Right atrium auricular region (tissue), 2 donors: ENCODE results near the gene TOE1. TPM values are rescaled to one million over a fixed set of nuclear protein-coding genes. Genes with fewer than 3 reads are reported as not detected.

ENCODE experiments used
- DNase-seq: peaks from one replicate; pipeline ENCODE4 v3.0.0-alpha.2; 2019; ENCODE audit warnings: low spot score
- H3K27ac ChIP-seq, 2 donors: fragments of 200-600 bp; sonication (generic); 1 replicate in 1 of 2; 2 replicates in 1 of 2; pipeline ENCODE4 v1.5.1; 2016 to 2019
- H3K27me3 ChIP-seq, 2 donors: fragments of 200-600 bp; sonication (generic); one replicate each; pipeline versions ENCODE4 v1.5.1 to v1.6.0; 2017 to 2019
- H3K36me3 ChIP-seq: fragments of 200-600 bp; sonication (generic); one replicate; pipeline ENCODE4 v1.5.1; 2016
- H3K4me1 ChIP-seq, 2 donors: fragments of 200-600 bp; sonication (generic); one replicate each; pipeline versions ENCODE4 v1.5.1 to v1.6.0; 2017 to 2019
- H3K4me3 ChIP-seq, 2 donors: fragments of 200-600 bp; sonication (generic); 1 replicate in 1 of 2; 2 replicates in 1 of 2; pipeline ENCODE4 v1.5.1; 2017 to 2019; ENCODE audit warnings: mild to moderate bottlenecking in 1 of 2, moderate library complexity in 1 of 2
- H3K9me3 ChIP-seq, 2 donors: fragments of 200-600 bp; sonication (generic); one replicate each; pipeline ENCODE4 v1.5.1; 2019
- CTCF ChIP-seq, 2 donors: fragments of 200-600 bp; sonication (generic); IDR thresholded peaks; one replicate each; pipeline ENCODE4 v1.5.1; 2019; ENCODE audit warnings: antibody characterized with exemption in 2 of 2
- total RNA-seq, 2 donors: library from RNA; depleted of rRNA; stranded (reverse); fragments of >200 nt; gene quantifications; one replicate each; pipeline ENCODE4 v1.1.0, GENCODE V29; 2016

The TOE1 gene
- total RNA-seq, 2 donors from 2014 or later = 5.4 to 6.8 TPM

DNA sequence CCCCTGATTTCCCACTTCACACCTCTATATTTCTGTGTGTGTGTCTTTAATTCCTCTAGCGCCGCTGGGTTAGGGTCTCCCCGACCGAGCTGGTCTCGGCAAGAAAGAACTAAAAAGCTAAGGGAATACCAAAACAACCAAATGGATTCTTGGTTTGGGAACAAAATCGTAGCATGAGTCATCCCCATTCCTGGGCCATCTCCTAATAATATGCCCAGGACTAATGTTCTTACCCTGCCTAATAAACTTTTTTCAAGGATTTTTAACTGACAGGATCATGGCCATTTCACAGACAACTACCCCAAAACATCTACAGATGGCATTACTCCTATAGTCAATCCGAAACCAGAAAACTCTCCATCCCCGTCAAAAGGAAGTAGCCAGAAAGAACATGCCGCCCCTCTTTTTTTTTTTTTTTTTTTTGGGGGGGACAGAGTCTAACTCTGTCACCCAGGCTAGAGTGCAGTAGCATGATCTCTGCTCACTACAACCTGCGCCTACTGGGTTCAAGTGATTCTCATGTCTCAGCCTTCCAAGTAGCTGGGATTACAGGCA is 17.4 kb upstream of the TOE1 start:
- no peak for DNase-seq
- H3K4me1 ChIP-seq = peaks cover 0 to 19% of the 10 kb centered on the region in 2 donors
- no peak overlapping the region for H3K27ac ChIP-seq
- no peak for TF ChIP-seq CTCF (IDR thresholded peaks at IDR 0.05)
- no peaks in the 10 kb centered on the region for H3K9me3 ChIP-seq
- H3K36me3 ChIP-seq = no peaks in the 10 kb centered on the region
- H3K4me3 ChIP-seq = no peak overlapping the region
- no peaks in the 10 kb centered on the region for H3K27me3 ChIP-seq

DNA sequence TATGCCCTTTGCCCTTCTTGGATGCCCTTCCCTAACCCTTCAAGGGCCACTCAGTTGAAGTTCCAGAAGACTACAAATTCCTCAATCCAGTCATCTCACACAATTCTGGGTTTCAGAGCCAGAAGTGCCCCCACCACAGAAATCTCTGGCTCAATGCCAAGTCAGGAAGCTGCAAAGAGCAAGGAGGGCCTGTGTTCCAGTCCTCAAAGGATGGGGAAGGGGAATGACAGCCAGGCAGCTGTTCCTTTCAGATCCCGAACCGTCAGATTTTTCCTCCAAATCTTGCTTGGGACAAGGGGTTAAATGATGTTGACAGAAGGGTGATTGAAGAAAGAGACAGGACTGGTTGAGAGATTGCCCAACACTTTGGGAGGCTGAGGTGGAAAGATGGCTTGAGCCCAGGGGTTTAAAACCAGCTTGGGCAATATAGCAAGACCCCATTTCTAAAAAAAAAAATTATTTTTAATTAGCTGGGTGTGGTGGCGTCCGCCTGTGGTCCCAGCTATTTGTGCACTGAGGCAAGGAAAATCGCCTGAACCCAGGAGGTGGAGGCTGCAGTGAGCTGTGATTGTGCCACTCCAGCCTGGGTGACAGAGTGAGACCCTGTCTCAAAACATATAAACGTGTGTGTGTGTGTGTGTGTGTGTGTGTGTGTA is 14.0 kb upstream of the TOE1 start:
- Histone ChIP-seq H3K27me3 (no peaks in the 10 kb centered on the region), H3K4me3 (peak overlapping the region in 1 of 2 donors; percentile 59), H3K27ac (no peak overlapping the region), H3K9me3 (no peaks in the 10 kb centered on the region), H3K36me3 (no peaks in the 10 kb centered on the region), H3K4me1 (peaks cover 0 to 21% of the 10 kb centered on the region in 2 donors)
- DNase-seq = no peak
- TF ChIP-seq CTCF (IDR thresholded peaks at IDR 0.05) = no peak

DNA sequence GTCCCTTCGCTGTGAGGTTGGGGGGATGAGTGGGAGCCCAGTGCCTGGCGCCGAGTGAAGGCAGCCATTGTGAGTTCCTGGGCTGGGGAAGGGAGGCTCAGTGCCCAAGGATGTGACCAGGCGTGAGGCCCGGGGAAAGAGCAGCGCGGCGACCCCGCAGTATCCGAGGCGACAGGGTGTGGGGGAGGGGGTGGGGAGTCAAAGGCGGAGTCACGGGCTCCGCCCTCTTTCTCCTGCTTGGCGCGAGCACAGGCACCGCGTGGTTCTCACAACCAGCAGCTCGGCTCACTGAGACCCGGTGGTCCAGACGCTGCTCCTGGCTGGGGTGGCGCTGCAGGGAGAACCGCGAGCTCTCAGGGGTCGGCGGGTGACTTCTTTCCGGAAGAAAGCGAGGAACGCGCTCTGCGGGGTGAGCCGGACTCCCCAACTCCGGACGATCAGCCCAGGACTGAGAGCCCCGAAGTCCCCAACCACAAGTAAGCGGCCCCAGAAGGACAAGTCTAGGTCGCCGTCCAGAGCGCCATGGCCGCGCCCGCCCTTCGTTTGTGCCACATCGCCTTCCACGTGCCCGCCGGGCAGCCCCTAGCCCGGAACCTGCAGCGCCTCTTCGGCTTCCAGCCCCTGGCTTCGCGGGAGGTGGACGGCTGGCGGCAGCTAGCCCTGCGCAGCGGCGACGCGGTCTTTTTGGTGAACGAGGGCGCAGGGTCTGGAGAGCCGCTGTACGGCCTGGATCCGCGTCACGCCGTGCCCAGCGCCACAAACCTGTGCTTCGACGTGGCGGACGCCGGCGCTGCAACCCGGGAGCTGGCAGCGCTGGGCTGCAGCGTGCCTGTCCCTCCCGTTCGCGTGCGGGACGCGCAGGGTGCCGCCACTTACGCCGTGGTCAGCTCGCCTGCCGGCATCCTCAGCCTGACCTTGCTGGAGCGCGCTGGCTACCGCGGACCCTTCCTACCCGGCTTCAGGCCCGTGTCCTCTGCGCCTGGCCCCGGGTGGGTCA is 13.0 kb upstream of the TOE1 start, which contains the start of gene HPDL:
Gene HPDL, plus strand, starts transcription at position 269 of the 997 bp plus-strand sequence. Its CDS starts 254 bp downstream, at position 523.
- Histone ChIP-seq H3K4me1 (peaks cover 0 to 21% of the 10 kb centered on the region in 2 donors), H3K9me3 (no peaks in the 10 kb centered on the region), H3K4me3 (peak within 1 kb of the TSS; percentile 43 to 59), H3K27me3 (no peaks in the 10 kb centered on the region), H3K36me3 (peaks cover 3% of the 10 kb centered on the region), H3K27ac (no peak within 1 kb of the TSS)
- DNase-seq = no peak
- TF ChIP-seq CTCF (IDR thresholded peaks at IDR 0.05) = no peak

DNA sequence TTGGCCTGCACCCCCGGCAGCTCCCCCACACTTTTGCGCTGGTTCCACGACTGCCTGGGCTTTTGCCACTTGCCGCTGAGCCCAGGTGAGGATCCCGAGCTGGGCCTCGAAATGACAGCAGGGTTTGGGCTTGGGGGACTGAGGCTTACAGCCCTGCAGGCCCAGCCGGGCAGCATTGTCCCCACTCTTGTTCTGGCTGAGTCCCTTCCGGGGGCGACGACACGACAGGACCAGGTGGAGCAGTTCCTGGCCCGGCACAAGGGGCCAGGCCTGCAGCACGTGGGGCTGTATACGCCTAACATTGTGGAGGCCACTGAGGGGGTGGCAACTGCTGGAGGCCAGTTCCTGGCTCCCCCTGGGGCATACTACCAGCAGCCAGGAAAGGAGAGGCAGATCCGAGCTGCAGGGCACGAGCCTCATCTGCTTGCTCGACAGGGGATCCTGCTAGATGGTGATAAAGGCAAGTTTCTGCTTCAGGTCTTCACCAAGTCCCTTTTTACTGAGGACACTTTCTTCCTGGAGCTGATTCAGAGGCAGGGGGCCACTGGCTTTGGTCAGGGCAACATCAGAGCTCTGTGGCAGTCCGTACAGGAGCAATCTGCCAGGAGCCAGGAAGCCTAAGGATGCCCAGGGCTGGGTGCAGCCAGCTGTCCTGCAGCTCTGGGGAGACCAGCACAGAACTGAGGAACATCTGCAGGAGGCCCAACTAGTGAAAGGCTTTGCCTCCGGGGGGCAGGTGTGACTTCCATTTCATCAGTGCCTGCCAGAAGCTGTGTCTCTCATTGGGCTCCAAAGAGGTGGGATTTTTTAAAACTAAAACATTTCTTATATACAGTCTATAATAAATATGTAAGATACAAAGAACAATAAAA is 12.1 kb upstream of the TOE1 start:
- H3K9me3 ChIP-seq = no peaks in the 10 kb centered on the region
- no peak for TF ChIP-seq CTCF (IDR thresholded peaks at IDR 0.05)
- no peak for DNase-seq
- H3K27ac ChIP-seq = no peak overlapping the region
- H3K27me3 ChIP-seq = no peaks in the 10 kb centered on the region
- H3K4me3 ChIP-seq = peak overlapping the region in 1 of 2 donors; percentile 59
- H3K4me1 ChIP-seq = peaks cover 0 to 21% of the 10 kb centered on the region in 2 donors
- H3K36me3 ChIP-seq = peaks cover 11% of the 10 kb centered on the region

GRCh38 chr1:45328680-45329079 is 11.3 kb upstream of the TOE1 start:
- H3K4me3 ChIP-seq = no peak overlapping the region
- no peaks in the 10 kb centered on the region for H3K27me3 ChIP-seq
- H3K27ac ChIP-seq = no peak overlapping the region
- no peak for TF ChIP-seq CTCF (IDR thresholded peaks at IDR 0.05)
- H3K9me3 ChIP-seq = no peaks in the 10 kb centered on the region
- peaks cover 19% of the 10 kb centered on the region for H3K36me3 ChIP-seq
- DNase-seq = no peak
- H3K4me1 ChIP-seq = peaks cover 0 to 21% of the 10 kb centered on the region in 2 donors
